Measurements from ENCODE around the gene BBS2.

BBS2 gene, protein sequence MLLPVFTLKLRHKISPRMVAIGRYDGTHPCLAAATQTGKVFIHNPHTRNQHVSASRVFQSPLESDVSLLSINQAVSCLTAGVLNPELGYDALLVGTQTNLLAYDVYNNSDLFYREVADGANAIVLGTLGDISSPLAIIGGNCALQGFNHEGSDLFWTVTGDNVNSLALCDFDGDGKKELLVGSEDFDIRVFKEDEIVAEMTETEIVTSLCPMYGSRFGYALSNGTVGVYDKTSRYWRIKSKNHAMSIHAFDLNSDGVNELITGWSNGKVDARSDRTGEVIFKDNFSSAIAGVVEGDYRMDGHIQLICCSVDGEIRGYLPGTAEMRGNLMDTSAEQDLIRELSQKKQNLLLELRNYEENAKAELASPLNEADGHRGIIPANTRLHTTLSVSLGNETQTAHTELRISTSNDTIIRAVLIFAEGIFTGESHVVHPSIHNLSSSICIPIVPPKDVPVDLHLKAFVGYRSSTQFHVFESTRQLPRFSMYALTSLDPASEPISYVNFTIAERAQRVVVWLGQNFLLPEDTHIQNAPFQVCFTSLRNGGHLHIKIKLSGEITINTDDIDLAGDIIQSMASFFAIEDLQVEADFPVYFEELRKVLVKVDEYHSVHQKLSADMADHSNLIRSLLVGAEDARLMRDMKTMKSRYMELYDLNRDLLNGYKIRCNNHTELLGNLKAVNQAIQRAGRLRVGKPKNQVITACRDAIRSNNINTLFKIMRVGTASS

DNA sequence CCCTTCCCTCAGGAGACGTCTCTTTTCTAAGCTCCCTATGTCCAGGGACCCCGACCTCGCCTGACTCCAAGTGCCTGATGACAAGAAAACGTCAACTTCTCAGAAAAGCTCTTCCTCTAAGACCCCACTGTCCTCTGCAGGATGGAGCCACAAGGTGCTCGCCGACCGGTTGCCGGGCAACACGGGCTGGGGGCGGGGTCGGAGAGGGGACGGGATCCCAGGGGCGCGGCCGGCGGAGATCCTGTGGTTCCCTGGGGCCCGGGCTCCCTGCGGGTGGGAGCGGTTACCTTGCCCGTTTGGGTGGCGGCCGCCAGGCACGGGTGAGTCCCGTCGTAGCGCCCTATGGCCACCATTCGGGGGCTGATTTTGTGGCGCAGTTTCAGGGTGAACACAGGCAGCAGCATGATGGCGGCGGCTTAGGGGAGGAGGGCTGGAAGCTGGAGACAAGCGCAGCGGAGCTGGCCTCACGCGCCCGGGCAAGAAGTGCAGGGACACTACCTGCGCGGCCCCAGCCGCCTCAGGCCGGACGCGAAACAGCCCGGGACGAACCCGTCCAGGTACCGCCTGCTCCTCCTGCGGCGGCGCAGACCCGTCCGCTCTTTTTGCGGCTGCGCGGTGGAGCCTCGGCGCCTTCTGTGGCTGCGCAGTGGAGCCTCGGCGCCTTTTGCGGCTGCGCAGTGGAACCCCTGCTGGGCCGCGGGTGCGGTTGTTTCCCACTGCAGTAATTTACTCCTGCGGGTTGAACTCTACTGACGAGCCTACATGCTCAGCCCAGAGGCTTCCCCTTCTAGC is at the start of gene BBS2:
Gene BBS2 (minus strand): TSS at position 566 of the 792 bp plus-strand sequence. CDS start 162 bp downstream, at position 404.
- peak; percentile 78 for DNase-seq (ENCODE audit: low read depth)

DNA sequence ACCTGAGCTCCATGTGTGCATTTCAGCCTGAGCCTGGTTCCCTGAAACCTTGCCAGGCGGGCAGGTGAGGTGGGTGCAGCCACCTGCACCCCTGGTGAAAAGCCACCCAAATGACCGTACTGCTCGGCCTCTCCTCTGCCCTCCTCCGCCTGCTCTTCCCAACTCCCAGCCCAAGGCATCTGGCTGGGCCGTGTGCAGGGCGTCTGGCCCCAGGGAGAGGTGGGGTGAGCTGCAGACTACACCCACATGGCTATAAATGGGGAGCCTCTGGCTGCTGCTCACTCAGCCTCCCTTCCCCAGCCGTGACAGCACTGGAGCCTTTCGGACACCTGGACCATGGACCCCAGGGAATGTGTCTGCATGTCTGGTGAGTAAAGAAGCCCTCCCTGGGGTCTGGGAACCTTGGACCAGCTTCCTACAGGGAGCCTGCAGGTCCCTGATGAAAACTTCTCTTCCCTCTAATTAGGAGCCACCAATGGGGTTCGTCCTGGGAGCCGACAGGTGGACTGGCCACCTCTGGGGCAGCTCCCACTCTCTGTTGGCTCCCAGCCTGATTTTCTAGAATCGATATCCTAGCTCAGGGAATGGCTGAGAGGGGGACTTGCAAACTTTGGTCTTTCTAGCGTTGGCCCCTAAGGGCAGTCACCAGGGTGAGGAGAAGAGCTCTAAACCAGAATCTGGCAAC is 45.1 kb upstream of the BBS2 start, which contains the start of gene MT4:
Gene MT4 (plus strand): TSS at position 281 of the 685 bp plus-strand sequence. CDS start 56 bp downstream, at position 337.
- DNase-seq (ENCODE audit: low read depth), result no peak

DNA sequence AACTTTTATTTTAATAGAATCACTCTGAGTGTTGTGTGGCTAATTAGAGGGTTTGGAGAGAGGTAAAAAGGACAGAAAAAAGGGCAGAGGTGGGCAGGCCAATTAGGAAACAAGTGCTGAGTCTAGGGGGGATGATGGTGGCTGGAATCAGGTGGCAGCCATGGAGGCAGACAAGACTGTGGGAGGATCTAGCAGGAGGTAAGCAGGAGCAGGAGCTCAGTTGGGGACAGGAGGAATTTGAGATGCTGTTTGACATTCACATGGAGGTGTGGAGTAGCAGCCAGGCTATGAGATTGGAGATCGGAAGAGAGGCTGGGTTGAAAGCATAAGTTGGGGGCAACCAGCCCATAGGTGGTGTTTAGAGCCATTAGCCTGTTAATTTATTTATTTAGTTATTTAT is 41.3 kb upstream of the BBS2 start:
- no peak for DNase-seq (ENCODE audit: low read depth)

DNA sequence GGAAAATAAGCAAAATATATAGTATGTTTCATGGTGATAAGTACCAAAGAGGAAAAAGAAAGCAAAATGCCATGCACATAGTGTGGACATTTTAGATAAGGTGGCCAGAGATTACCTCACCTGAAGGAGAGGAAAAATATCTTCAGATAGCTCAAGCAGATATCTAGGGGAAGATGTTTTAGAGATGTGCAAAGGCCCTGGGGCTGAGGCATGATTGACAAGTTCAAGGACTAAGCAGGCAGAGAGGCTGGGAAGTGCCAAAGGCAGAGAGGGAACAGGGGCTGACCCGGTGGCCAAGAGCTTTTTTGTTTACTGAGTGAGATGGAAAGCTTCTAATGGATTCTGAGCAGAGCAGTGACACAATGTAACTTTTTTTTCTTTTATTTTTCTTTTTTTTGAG is 40.6 kb upstream of the BBS2 start:
- DNase-seq (ENCODE audit: low read depth), result no peak

DNA sequence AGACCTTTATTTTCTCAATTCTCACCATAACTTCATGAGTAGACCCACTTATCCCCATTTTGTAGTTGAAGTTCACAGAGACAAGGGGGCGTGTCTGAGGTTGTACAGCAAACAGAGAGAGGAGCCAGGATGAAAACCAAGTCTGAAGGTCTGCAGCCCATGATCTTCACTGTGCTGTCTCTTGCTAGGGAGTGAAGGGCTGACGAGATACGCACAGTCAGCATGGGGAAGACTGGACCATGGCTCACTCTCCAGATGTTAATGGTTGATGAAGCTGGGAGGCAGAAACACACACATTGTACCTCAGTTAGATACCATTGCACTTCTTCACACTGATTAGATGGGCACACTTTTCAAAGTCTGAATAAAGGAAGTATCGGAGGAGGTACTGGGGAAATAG is 39.3 kb upstream of the BBS2 start:
- no peak for DNase-seq (ENCODE audit: low read depth)

DNA sequence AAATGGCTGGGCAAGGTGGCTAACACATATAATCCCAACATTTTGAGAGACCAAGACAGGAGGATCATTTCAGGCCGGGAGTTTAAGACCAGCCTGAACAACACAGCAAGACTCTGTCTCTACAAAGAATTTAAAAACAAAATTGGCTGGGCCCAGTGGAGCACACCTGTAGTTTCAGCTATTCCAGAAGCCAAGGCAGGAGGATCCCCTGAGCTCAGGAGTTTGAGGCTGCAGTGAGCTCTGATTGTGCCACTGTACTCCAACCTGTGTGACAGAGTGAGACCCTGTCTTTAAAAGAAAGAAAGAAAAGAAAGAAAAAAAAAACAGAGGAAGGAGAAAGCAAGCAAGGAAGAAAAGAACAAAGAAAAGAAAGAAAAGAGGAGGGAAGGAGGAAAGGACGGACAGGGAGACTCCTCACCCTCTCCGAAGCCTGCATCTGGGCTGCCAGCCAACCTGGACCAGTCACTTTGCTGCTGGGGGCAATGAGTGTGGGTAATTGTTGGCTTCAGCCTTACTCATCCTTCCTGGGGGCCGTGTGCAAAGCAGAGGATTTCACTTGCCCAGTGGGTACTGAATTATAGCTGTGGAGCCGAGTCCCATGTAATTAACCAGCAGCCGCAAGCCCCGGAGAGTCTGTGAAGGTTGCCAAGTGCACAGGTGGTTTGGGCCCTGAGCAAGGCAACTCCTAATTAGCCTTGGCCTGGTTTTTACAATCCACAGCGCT is 38.4 kb upstream of the BBS2 start:
- DNase-seq (ENCODE audit: low read depth), result no peak

DNA sequence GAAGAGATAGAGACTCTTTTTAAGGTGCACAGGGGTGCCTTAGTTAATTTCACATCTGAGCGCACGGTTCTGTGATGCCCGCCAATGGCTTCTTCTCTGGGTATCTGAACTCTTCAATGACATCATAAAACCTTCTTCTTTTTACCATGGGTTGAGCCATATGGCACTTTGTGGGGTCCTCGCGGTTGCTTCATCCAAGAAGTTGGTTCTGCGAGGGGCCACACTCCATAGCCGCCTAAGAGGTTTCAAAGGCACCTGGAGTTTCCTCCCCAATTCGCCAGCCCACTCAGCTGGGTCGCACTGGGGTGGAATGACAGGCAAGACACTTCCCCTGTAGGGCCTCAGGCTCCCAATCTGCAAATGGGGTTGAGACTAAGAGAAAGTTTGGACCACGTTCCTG is 34.6 kb upstream of the BBS2 start:
- DNase-seq (ENCODE audit: low read depth), result no peak

DNA sequence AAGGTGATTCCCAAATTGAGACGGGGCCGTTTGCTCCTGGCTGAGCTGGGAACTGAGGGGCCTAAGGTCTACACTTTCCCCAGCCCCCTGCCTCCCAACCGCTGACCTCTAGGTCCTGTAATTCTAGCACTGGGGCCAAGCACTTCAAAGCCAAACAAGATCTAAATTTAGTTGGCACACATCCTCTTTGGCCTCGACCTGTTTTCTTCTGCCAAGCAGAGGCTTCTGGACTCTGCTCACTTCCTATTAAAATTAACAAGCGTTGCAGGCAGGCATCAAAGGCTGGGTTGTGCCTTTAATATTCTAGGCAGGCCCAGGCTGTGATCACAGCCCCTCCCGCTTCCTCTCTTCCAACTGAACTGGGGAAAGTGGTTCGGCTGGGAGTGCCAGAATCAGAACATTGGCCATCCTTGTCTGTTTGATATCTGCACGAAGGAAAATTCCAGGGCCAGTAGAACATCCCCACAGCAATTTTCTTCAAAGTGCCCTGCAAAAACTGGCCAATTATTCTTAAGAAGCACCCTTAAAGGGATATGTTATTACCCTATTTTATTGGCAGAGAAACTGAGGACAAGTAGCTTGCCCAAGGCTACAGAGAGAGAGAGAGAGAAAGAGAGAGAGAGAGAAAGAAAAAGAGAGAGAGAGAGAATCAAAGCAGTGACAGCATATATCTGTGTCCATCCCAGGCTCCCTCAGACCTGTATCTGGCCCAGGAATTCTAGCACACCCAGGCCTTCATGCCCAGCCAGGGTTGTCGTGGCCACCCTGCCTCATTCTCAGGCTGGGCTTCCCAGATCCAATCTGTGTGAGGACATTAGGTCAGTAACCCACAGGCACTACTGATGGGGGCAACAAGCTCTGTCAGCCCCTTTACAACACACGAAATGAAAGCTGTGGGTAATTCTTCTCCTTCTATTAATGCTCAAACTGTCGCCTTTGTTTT is 32.2 kb upstream of the BBS2 start:
- DNase-seq (ENCODE audit: low read depth), result no peak

DNA sequence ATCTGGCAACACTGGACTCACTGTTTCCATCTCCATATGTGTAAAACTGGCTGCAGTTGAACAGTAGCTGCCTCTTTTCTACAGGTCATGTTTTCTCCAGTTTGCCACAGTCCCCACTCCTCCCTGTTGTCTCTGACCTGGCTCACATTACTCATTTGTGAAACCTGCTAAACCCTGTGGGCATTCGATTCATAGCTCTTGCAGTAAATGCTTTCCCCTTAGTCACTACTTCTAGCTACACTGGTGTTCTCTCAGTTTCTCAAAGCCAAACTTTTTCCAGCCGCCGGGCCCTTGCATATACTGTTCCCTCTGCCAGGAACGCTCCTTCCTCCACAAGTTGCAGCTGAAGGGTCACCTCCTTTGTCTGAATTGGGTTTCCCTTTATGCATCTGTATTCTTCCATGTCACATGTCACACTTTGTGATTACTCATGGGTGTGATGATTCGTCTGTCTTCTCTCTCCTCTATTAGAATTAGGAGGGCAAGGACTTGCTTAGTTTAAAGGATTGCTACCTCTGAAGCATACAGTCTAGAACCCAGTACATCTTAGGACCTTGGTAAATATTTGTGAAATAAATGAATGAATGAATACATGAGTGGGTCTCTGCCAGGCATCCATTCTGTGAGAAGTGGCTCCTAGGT is 30.0 kb upstream of the BBS2 start:
- no peak for DNase-seq (ENCODE audit: low read depth)

DNA sequence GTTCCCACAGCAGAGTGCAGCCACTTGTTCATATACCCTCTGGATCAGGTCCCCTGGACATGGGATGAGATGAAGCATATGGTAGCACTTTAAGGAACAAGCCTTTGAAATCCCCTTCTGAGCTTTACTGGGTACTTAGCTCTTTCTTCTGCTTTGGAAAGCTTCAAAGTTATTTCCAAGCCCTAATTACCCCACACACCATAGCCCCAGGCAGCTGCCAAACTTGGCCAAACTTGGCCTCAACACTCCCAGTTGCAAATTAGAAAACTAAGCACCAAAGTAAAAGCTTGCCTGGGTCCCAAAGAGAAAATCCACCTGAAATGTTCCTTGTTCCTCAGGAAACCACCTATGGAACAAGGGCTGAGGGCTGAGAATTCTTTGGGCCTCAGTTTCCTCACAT is 29.3 kb upstream of the BBS2 start:
- no peak for DNase-seq (ENCODE audit: low read depth)

DNA sequence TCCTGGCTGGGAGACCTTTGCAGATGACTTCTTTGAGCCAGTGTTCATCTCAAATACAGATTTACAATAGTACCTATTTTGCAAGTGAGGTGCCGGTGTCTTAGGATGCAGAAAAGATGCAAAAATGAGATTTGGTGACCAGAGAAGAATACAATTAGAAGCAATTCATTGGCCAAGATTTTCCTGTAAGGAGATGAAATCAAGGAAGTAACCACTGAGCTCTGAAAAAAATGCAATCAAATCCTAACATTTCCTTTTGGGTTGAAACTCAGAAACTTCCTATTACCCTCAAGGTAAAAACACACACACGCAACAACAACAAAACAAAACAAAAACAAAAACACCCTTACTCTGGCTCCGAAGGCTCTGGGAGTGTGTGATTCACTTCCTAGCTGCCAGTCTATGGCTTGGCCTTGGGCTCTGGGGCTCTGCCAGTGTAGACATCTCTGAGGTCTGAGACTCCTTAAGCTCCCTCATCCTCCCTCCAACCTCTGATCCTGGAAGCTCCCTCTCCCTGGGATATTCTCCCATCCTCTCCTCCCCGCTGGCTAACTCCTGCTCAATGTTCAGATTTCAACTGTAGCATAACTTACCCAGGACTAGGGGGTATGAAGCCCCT is 28.2 kb upstream of the BBS2 start:
- no peak for DNase-seq (ENCODE audit: low read depth)

DNA sequence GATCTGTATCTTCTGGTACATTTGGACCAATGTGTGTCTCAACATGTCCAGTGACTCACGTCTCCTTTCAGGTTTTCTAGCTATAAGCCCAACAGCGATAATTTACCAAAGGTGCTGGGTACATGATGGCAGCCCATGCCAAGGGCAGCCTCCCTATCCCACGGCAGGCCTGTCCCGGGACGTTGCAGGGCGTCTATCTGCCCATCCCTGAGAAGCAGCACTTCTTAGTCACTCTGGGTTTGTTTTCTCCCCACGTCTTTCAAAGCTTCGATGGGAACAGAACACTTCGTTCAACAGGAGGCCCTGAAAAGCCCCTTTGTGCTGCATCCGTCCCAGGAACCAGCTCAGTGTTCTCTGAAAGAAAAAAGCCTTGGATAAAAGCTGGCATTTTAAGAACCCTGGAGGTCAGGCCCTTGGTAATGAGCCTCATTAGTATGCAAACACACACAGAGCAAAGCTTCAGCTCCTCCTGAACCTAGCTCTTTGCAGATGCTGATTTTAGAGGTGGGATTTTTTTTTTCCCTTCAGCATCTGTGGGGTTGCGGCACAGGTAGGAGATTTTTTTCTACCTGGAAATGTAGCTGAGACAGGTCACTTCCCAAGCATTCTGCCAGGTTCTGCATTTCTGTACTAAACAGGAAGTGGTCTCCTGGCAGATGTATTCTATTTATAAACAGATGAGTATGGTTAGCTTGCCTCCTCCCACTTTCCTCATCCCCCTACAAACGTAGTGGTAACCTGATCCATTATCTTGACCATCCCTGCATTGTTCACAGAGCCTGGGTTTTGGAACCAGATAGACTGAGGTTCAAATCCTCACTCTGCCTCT is 27.5 kb upstream of the BBS2 start:
- DNase-seq (ENCODE audit: low read depth), result no peak

DNA sequence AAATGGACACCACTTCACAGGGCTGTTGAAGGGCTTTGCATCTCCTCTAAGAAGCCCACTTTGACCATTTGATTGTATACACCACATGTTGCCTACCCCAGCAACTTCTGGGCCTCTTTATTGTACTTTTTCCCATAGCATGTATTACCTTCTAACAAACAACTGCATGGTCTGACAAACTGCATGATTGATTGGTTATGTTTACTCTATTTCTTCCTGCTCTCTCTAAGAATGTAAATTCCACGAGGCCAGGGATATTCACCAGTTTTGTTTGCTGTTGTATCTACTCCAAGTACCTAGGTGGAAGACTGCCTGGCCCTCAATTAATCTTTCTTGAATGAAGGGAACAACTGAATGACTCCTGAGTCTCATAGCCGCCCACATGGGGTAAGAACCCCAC is 22.2 kb upstream of the BBS2 start:
- no peak for DNase-seq (ENCODE audit: low read depth)

DNA sequence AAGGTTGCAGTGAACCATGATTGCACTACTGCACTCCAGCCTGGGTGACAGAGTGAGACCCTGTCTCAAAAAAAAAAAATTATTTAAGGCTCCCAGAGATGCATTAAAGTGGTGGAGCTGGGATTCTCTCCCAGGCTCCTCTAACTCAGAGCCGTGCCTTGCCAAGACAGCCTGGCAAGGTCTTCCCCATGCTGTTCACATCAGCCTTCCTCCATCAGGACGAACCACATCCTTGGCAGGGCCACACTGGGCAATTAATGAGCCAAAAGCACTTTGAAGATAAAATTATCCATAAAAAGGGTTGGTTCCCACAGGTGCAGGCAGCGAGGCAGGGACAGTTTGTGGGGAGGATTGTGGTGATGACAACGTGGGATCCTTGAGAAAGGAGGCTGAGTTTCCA is 19.8 kb upstream of the BBS2 start:
- no peak for DNase-seq (ENCODE audit: low read depth)

DNA sequence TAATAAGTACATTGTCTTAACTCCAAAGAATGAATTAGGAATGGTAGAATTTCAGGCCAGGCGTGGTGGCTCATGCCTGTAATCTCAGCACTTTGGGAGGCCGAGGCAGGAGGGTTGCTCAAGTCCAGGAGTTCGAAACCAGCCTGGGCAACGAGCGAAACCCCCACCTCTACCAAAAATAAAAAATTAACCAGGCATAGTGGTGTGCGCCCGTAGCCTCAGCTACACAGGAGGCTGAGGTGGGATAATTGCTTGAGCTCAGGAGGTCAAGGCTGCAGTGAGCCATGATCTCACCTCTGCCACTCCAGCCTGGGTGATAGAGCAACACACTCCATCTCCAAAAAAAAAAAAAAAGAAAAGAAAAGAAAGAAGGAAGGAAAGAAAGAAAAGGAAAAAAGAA is 18.5 kb upstream of the BBS2 start:
- DNase-seq (ENCODE audit: low read depth), result no peak

DNA sequence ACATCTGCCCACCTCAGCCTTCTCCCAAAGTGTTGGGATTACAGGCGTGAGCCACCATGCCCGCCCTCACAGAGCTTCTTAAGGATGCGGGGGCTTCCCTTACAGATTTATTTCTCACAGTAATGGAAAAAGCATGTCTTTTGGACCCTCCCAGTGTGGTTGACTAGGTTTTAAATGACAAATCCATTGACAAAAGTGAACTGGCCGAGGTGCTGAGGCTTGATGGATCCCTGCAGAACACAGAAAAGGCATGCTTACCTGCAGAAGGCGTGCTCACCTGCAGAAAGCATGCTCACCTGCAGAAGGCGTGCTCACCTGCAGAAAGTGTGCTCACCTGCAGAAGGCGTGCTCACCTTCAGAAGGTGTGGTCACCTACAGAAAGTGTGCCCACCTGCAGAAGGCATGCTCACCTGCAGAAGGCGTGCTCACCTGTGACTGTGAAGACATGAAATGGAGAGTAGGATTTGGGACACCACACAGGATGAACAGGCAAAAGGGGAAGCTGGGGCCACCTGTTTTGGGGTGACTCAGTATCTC is 15.1 kb upstream of the BBS2 start:
- no peak for DNase-seq (ENCODE audit: low read depth)

DNA sequence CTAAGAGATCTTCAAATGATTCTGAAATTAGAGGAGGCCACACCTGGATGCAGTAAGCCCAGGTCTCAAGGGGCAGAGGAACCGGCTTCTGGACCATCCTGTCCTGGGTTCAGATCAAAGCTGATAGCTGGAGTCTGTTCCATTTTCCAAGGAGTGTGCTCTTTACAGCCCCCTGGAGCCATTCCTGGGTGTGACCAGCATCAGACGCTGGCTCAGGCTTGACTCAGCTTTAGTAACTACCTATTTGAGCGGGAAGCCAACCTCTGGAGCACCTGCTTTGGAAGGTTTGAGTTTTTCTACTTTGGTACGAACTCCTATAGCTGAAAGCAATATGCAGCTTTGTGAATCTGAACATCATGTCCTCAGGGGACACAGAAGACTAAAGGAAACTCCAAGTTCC is 12.9 kb upstream of the BBS2 start:
- DNase-seq (ENCODE audit: low read depth), result no peak

DNA sequence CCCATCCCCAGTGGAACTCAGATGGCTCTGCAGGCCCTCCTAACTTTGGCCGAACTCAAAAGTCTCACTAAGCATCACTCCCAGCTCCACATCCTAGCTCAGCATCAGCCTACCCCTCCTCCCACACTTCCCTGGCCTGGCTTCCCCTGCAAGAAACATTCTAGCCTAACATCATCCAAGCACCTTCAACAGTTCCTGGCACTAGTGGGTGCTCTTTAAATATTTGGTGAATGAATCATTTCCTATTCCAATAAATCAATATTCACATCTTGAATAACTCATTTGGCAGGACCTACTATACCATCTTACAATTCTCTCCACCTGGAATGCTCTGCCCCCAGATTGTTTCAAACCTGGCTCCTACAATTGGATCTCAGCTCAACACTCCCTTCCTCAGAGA is 11.0 kb upstream of the BBS2 start:
- no peak for DNase-seq (ENCODE audit: low read depth)

Data from stimulated activated CD8-positive, alpha-beta memory T cell treated with anti-CD3 and anti-CD28 coated beads, Interleukin-15, amount 100 ng/mL, for 1 hour (primary cell).